Panc1 (cell line): Measurements from ENCODE around the gene TBC1D12.

ENCODE experiments used
- CTCF ChIP-seq: fragments of 450-650 bp; IDR thresholded peaks from 2 replicates; pipeline ENCODE4 v1.5.1; 2017; ENCODE audit warnings: mild to moderate bottlenecking
- SIN3A ChIP-seq: IDR thresholded peaks from 2 replicates; pipeline ENCODE4 v1.6.1; 2012; ENCODE audit warnings: low read depth, mild to moderate bottlenecking, low read length, moderate library complexity, borderline replicate concordance; ENCODE audit not compliant: insufficient read depth
- TCF7L2 ChIP-seq: IDR thresholded peaks from 2 replicates; pipeline ENCODE4 v1.6.1; 2011; ENCODE audit warnings: mild to moderate bottlenecking, low read depth, low read length, inconsistent platforms

GRCh38 chr10:94549221-94549620, 146.9 kb downstream of the TBC1D12 start:
- TF ChIP-seq CTCF (no peak), TCF7L2 (no peak), SIN3A (no peak)
